WI38 (cell line): ENCODE measurements around the gene IGSF11.

Experiments
- H3K4me3 ChIP-seq: 2 replicates; pipeline ENCODE4 v1.5.1; 2011; ENCODE audit warnings: low read depth, mild to moderate bottlenecking, control low read depth, low read length
- CTCF ChIP-seq: IDR thresholded peaks from 2 replicates; pipeline ENCODE4 v1.5.1; 2012; ENCODE audit warnings: low read depth, mild to moderate bottlenecking, control low read depth, low read length

IGSF11 gene

GRCh38 chr3:118868051-118868450, 166.6 kb downstream of the IGSF11 start:
- TF ChIP-seq CTCF, result no peak
- H3K4me3 ChIP-seq, result no peak overlapping the region

DNA sequence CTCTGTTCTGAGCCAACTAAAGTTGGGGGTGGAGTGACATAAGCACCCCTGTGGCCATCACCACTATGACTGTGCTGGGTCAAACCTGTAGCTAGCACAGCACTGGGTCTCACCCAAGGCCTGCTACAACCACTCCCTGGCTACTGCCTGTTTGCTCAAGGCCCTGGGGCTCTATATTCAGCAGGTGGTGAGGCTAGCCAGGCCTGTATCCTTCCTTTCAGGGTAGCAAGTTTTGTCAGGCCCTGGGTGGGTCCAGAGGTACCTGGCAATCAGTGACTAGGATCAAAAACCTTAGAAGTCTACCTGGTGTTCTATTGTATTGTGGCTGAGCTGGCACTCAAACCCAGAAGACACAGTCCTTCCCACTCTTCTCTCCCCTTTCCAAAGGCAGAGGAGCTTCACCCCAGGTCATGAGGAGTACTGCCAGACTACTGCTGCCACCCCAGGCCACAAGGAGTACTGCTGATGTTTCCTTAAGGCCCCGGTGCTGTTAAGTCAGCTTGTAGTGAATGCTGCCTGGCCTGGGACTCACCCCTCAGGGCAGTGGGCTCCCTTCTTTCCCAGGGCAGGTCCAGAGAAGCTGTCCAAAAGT, 170.8 kb downstream of the IGSF11 start:
- TF ChIP-seq CTCF, result no peak

GRCh38 chr3:118859950-118860349, 174.7 kb downstream of the IGSF11 start:
- H3K4me3 ChIP-seq, result no peak overlapping the region
- TF ChIP-seq CTCF, result no peak

More for the DNA sequence above, 170.8 kb downstream of the IGSF11 start:
- no peak overlapping the region for H3K4me3 ChIP-seq

DNA sequence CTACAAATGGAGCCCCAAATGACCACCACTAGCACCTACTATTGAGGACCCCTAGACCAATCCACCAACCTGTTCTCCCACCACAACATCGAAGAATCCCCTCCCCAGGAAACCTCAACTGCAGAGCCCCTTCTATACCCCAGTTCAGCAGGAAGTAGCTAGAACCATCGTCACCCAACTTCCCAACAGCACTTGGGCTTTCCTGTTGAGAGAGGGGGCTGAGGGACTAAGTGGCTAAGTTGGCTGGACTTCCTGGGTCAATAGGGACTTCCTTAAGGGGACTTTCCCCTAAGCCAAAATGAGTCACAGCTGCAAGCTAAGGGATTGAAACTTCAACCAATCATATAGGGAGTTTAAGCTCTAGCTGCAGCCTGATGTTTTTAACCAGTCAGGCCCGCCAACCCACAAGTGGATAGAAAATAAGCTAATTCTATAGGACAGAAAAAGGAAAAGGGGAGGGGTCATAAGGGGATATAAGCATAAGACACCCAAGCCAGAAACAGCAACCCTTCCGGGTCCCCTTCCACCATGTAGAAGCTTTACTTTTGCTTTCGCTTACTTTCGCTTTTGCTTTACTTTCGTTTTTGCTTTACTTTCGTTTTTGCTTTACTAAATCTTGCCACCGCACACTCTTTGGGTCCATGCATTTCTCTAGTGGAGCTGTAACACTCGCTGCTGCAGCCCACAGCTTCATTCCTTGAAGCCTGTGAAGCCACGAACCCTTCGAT, 183.0 kb downstream of the IGSF11 start:
- H3K4me3 ChIP-seq, result peak overlapping the region; percentile 55

DNA sequence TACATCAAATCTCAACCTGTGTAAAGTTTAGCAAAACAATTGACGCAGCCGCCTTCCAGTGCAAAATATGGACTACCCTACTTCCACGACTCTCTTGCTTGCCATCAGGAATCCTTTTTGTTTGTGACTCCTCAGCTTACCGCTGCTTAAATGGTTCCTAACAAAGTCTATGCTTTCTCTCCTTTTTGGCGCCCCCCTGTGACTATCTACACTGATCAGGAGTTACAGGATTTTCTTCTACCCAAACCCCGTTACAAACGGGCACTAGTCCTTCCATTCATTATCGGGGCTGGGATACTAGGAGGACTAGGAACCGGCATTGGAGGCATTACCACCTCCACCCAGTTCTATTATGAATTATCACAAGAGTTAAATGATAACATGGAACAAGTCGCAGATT, 184.0 kb downstream of the IGSF11 start:
- H3K4me3 ChIP-seq, result no peak overlapping the region

More for the DNA sequence above, 184.0 kb downstream of the IGSF11 start:
- no peak for TF ChIP-seq CTCF
